Measurements from ENCODE around the gene NRL.
A peak's percentile ranks its signal among the peaks of the same experiment; 100 is the strongest.

The NRL gene

GRCh38 chr14:24065408-24065807 lies 49.3 kb downstream of the NRL start:
- DNase-seq (ENCODE audit: low read depth): no peak

GRCh38 chr14:24064856-24065255 lies 49.9 kb downstream of the NRL start:
- DNase-seq (ENCODE audit: low read depth): no peak

DNA sequence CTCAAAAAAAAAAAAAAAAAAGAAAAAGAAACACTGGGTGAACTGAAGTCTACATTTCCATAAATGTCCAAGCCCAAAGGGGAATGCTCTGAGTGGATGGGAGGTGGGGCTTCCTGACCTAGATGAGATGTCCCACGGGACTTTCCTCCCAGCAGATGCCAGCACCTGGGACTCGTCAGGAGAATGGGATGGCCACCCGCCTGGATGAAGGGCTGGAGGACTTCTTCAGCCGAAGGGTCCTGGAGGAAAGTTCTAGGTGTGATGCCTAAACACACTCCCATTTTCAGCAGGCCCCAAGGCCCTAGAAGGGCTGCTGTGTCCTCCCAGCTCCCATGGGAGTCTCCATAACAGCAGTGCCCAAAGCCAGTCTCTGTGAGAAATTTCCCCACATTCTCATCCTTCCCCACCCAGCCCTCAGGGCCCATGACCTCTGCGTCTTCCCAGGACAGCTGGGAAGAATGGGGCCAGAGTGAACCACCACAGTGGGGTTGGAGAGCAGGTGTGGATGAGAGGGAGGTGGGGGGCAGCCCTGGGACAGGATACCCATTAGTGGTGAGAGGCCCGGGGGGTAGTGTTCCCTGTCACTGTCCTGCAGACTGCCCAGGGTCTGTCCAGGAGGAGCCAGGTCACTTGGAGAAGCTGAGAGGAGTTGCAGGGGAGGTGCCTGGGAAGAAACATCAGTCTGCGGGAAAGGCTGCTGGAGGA lies 50.5 kb downstream of the NRL start:
- DNase-seq (ENCODE audit: low read depth): no peak

- no peak for DNase-seq (ENCODE audit: low read depth)
Observed at GRCh38 chr14:24063263-24063836, 51.4 kb downstream of the NRL start.

DNA sequence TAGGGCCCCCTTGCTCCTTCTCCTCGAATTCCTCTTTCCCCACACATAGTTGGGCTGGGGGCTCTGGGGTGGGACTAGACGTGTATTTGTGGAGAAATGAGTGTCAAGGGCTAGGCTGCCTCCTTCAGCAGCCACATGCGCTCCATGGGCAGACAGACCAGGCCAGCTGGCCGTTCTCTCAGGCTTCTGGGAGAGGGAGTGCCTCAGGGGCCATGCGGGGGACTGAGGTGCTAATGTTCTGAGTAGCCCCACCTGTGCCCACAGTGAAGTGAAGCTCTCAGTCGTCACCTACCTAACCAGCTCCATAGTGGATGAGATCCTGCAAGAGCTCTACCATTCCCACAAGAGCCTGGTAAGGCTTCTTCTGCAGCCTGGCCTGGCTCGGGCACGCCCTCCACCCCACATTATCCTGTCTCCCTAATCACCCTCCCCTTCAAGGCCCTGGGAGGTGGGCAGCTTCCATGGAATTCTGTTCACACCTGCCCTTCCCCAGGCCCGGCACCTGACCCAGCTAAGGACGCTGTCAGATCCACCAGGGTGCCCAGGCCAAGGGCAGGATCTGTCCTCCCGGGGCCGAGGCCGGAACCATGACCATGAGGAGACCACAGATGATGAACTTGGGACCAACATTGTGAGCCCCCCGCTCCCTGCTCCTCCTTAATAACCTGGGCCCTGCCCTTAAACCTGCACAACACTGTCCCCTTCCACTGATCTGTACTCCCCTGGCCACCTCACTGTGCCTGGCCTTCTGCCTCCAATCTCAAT lies 52.4 kb downstream of the NRL start:
- DNase-seq (ENCODE audit: low read depth): no peak

DNA sequence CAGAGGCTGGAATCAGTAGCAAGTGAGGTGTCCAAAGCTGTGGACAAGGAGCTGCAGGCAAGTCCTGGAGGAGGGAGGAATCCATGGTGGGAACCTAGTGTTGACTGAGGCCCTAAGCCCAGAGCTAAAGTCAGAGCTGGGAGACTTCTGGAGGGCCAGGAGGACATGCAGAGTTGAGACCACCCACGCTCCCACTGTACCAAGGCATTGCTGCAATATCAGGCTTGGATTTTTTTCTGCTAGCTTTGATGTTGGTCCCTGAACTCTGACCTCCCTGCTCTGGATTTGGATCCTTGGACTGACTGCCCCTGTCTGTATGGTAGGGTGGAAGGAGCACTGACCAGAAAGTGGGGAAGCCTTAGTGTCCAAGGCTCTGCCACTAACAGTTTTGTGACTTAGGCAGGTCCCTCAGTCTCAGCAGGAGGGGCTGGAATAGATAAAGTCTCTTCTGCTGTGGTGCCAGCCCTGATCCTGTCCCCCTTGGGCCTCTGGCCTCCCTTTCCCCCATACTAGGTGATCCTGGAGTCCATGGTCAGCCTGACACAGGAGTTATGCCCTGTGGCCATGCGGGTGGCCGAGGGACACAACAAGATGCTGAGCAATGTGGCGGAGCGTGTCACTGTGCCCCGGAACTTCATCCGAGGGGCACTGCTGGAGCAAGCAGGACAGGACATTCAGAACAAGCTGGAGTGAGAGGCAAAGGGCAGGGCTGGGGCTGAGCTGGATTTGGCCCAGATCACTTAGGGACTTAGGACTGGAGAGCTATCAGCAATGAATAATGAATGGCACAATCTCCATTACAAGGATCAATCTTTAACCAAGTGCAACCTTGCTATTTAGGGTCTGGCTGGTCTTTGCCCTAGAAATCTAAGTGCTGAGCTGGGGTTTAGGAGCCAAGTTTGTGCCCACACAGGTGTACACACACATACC lies 53.5 kb downstream of the NRL start:
- no peak for DNase-seq (ENCODE audit: low read depth)

DNA sequence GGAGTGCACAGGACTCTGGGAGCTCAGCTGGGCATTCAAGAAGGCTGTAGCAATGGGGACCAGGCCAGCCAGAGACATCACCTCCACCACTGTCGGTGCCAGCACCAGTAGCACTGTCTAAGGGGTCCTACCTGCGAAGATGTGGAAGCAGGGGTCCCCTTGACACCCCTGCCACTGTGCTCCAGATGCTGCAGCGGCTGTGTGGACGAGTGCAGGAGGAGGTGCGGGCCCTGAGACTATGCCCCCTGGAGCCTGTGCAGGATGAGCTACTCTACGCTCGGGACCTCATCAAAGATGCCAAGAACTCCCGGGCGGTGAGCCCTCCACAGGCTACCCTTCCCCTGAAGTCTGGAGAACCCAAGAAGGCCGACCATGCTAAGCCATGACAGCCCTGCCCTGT lies 54.3 kb downstream of the NRL start:
- DNase-seq (ENCODE audit: low read depth): no peak

DNA sequence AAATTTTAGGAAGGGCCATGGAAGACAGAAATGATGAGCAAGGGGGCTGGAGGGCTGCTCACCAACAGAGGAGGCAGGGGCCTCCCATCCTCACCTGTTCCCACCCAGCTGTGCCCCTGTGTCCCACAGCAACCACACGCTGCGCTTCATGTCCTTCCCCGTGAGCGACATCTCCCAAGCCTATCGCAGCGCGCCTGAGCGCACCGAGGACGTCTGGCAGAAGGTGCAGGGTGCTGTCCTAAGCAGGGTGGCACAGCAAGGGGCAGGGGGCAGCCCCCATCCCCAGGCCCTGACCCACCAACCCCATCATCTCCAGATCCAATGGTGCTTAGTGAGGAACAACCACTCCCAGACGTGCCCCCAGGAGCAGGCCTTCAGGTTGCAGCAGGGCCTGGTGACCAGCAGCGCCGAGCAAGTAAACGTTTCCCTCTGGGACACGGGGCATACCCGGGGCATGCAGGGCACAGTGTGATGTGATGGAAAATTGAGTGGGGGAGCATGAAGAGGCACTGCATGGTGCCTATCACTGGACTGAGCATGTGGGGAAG lies 54.8 kb downstream of the NRL start:
- DNase-seq (ENCODE audit: low read depth): no peak

DNA sequence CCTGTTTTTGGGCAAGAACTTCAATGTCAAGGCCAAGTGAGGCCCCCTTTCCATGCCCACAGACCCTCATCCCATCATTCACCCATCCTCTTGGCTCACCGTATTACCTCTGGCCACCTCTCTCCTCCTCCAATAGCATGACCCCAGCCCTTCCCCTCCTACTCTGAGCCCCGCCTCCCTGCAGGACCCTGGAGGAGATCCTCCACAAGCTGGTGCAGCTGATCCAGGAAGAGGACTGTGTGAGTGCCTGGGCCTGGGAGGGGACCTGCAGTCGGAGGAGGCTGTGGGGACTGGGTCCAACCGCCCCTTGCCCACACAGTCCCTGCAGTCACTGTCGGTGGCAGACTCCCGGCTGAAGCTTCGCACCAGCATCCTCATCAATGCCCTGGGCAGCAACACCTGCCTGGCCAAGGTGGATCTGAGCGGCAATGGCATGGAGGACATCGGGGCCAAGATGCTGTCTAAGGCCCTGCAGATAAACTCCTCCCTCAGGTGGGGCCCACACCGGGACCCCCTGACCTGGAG lies 55.7 kb downstream of the NRL start:
- DNase-seq (ENCODE audit: low read depth): no peak

- DNase-seq (ENCODE audit: low read depth): peak; percentile 27
Observed at GRCh38 chr14:24058260-24058950, 56.3 kb downstream of the NRL start.

- no peak for DNase-seq (ENCODE audit: low read depth)
Observed at GRCh38 chr14:24057867-24058259, 56.9 kb downstream of the NRL start.

- no peak for DNase-seq (ENCODE audit: low read depth)
Observed at GRCh38 chr14:24057271-24057670, 57.5 kb downstream of the NRL start.

- no peak for DNase-seq (ENCODE audit: low read depth)
Observed at GRCh38 chr14:24056800-24057184, 58.0 kb downstream of the NRL start.

DNA sequence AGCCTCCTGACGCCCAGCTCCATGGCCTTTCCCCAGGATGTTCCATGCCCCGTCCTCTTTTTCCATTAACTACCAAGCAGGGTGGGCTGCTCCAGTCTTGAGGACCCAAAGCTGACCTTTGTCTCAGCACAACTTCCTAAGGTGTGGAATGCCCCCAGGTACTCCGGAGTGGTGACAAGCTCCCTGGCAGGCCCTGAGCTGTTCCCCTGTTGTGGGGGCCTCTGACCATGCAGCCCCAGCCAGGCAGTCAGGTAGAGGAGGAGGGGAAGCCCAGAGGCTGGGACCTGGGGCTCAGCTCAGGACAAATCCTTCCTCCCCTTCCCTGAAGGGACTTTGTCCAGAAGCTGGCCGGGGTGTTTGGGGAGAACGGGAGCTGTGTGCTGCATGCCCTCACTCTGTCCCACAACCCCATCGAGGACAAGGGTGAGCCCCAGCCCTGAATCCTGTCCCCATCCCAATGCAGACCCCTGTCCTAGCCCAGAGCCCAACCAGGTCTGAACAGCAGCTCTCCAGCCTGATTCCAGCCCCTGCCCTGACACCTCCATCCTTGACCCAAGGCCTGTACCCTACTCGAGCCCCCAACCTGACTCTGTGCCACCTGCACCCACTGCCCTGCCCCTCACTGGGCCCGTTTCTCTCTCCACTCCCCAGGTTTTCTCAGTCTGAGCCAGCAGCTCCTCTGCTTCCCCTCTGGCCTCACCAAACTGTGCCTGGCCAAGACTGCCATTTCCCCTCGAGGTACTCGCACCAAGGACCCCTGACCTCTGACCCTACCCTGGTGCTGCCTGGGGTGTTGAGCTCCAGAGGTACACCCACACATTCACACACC lies 58.6 kb downstream of the NRL start:
- no peak for DNase-seq (ENCODE audit: low read depth)

DNA sequence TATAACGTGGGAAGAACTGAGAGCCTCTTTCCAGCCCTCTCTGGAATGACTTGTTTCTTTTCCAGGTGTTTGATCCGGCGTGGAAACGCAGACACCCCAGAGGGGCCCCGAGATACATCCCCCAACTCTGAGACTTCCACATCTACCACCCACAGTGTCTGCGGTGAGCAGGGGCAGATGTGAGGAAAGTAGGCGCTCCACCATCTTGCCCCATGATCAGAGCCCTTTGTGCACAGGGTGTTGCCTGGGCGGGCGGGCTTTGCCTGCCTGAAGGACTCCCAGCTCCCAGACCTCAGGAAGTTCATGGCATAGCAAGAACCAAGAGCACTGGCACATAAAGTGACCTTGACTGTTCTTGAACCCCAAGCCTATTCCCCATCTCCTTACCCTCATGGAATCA lies 60.1 kb downstream of the NRL start:
- DNase-seq (ENCODE audit: low read depth): no peak

DNA sequence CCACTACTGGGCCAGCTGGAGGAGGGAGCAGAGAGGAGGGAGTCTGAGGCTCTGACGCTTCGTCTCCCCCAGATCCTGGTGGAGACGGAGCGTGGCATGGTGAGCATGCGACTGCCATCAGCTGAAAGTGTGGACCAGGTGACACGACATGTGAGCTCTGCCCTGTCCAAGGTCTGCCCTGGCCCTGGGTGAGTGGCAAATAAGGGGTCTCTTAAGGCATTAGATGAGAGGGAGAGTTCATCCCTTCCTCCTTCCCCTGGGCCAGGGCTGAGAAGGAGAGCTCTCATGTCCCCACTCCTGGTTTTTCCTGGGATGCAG lies 60.5 kb downstream of the NRL start:
- DNase-seq (ENCODE audit: low read depth): no peak

GRCh38 chr14:24053548-24054323 lies 61.0 kb downstream of the NRL start:
- no peak for DNase-seq (ENCODE audit: low read depth)

GRCh38 chr14:24052656-24053547 lies 61.8 kb downstream of the NRL start:
- DNase-seq (ENCODE audit: low read depth): no peak
